ENCODE data around the gene SLC22A13. TPM values are rescaled to one million over a fixed set of nuclear protein-coding genes. Genes with fewer than 3 reads are reported as not detected.
A peak's percentile ranks its signal among the peaks of the same experiment; 100 is the strongest.

The SLC22A13 gene
- total and polyA plus RNA-seq, 9 of the 15 experiments (the other 6 are each of a cell fraction or from before 2014, with no cell fraction given) = 0.09 to 0.49 (median 0.17) TPM; not detected in 3

DNA sequence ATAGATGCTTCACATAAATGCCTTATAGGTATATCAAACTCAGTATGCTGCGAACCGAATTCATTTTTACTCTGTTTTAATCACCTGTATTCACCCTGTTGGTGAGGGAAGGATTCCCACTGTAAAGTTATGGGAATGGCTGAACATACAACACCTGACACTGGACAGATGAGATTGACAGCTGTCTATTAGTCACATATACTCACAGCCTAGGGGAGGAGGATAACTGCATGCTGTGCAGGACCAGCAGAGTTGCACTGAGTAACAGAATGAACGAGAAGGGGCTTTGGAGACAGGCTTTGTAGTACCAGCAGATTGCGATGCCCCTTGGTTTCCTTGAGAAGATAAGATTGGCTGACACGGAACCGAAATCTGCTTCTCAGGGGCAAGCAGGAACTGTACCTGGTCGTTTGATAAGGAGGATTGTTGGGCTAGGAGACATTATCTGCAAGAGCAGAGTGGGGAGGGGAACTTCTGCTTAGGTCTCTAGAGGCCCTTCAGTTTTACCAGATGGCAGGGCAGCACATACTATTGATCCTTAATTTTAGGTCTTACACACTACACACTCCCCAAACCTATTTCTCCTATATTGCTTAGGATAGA lies 43.5 kb upstream of the SLC22A13 start (continued):
- TF ChIP-seq, protein P1, sequence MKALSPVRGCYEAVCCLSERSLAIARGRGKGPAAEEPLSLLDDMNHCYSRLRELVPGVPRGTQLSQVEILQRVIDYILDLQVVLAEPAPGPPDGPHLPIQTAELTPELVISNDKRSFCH (CRISPR knock-in tag; IDR thresholded peaks at IDR 0.05) = no peak
- TF ChIP-seq, protein P1 (tag; IDR thresholded peaks at IDR 0.05) = no peak
- TF ChIP-seq ZBTB33 (CRISPR knock-in tag; IDR thresholded peaks at IDR 0.05) (no peak), RCOR1 (IDR thresholded peaks at IDR 0.05; ENCODE audit: borderline replicate concordance in 1 of 2, low read depth in 2 of 2, low read length in 2 of 2) (peak in 1 of 2 experiments; percentile 86; a peak in 2 of 4 replicates), ZNF311 (CRISPR knock-in tag; IDR thresholded peaks at IDR 0.05) (no peak), ZNF444 (CRISPR knock-in tag; IDR thresholded peaks at IDR 0.05) (no peak), HDAC2 (IDR thresholded peaks at IDR 0.05) (peak; percentile 80), ZNF764 (CRISPR knock-in tag; IDR thresholded peaks at IDR 0.05; ENCODE audit: low read depth) (no peak), BHLHE40 (IDR thresholded peaks at IDR 0.05; ENCODE audit: low read length) (no peak), ZNF77 (CRISPR knock-in tag; IDR thresholded peaks at IDR 0.05) (no peak), PRPF4 (IDR thresholded peaks at IDR 0.05; ENCODE audit: insufficient read depth, low read depth, low read length, poor library complexity, severe bottlenecking) (no peak), ZNF57 (CRISPR knock-in tag; IDR thresholded peaks at IDR 0.05) (no peak), NR2C2 (CRISPR knock-in tag; IDR thresholded peaks at IDR 0.05) (no peak), NR2C2 (tag; IDR thresholded peaks at IDR 0.05) (no peak), ZNF830 (CRISPR knock-in tag; IDR thresholded peaks at IDR 0.05) (no peak), CBX1 (IDR thresholded peaks at IDR 0.05; ENCODE audit: low read depth) (no peak), SP2 (IDR thresholded peaks at IDR 0.05; ENCODE audit: extremely low read depth, low read depth, low read length, poor library complexity, severe bottlenecking) (no peak), MEIS2 (IDR thresholded peaks at IDR 0.05; ENCODE audit: partially characterized antibody) (peak; percentile 92), ILK (tag; IDR thresholded peaks at IDR 0.05; ENCODE audit: borderline replicate concordance, low read depth) (no peak), BRCA1 (IDR thresholded peaks at IDR 0.05) (no peak), BRCA1 (CRISPR knock-in tag; IDR thresholded peaks at IDR 0.05) (no peak), PTBP1 (IDR thresholded peaks at IDR 0.05; ENCODE audit: low read depth, low read length) (no peak), ZNF24 (IDR thresholded peaks at IDR 0.05) (no peak), STAT5B (CRISPR knock-in tag; IDR thresholded peaks at IDR 0.05) (no peak), ZEB2 (IDR thresholded peaks at IDR 0.05) (peak; percentile 72; the same call in 1 of the 2 replicates), BMI1 (IDR thresholded peaks at IDR 0.05; ENCODE audit: low read length) (no peak), ZNF696 (CRISPR knock-in tag; conservative IDR thresholded peaks at IDR 0.05) (no peak), NELFE (IDR thresholded peaks at IDR 0.05; ENCODE audit: insufficient read depth, insufficient read length) (no peak)
- TF ChIP-seq, protein P2, sequence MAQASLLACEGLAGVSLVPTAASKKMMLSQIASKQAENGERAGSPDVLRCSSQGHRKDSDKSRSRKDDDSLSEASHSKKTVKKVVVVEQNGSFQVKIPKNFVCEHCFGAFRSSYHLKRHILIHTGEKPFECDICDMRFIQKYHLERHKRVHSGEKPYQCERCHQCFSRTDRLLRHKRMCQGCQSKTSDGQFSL (CRISPR knock-in tag; IDR thresholded peaks at IDR 0.05) = no peak
- TF ChIP-seq, protein P2 (tag; IDR thresholded peaks at IDR 0.05) = no peak

Data from K562 (cell line).